ENCODE data around the gene FBXW10B. TPM values are rescaled to one million over a fixed set of nuclear protein-coding genes. Genes with fewer than 3 reads are reported as not detected.
"Not testable (repeated sequence)": the region's sequence is repeated elsewhere in the genome, so short reads cannot be mapped to it uniquely, and the experiment has no call there.

FBXW10B gene
- polyA plus RNA-seq, 2 donors: 9.1 to 13.9 TPM

- Histone ChIP-seq H3K4me1 (ENCODE audit: control insufficient read depth in 2 of 2, insufficient read depth in 2 of 2, low read length in 1 of 2) (peaks cover 0 to 23% of the 10 kb centered on the region in 2 donors), H3K4me3 (ENCODE audit: low read depth in 1 of 2, low read length in 2 of 2) (no peak overlapping the region), H3K9me3 (ENCODE audit: control insufficient read depth in 2 of 2, insufficient read depth in 1 of 2, low read depth in 1 of 2, low read length in 1 of 2) (no peaks in the 10 kb centered on the region), H3K27me3 (ENCODE audit: control insufficient read depth in 1 of 2, insufficient read depth in 2 of 2, low read length in 2 of 2) (no peaks in the 10 kb centered on the region), H3K27ac (ENCODE audit: low read depth in 2 of 2, low read length in 1 of 2) (peak overlapping the region; percentile 30 to 80), H3K36me3 (ENCODE audit: control insufficient read depth in 2 of 2, insufficient read depth in 2 of 2, low read length in 1 of 2) (no peaks in the 10 kb centered on the region)
- WGBS, 2 donors: 56 to 62% methylated on average over 3 of the region's 3 CpGs
These were observed 35.5 kb upstream of the FBXW10B start for GRCh38 chr17:15654886-15655561.

GRCh38 chr17:15654401-15654800, 34.9 kb upstream of the FBXW10B start:
- not testable (repeated sequence) for H3K36me3 ChIP-seq (ENCODE audit: control insufficient read depth in 2 of 2, insufficient read depth in 2 of 2, low read length in 1 of 2); H3K4me3 ChIP-seq (ENCODE audit: low read depth in 1 of 2, low read length in 2 of 2); H3K27me3 ChIP-seq (ENCODE audit: control insufficient read depth in 1 of 2, insufficient read depth in 2 of 2, low read length in 2 of 2); H3K27ac ChIP-seq (ENCODE audit: low read depth in 2 of 2, low read length in 1 of 2); H3K9me3 ChIP-seq (ENCODE audit: control insufficient read depth in 2 of 2, insufficient read depth in 1 of 2, low read depth in 1 of 2, low read length in 1 of 2)
- WGBS, 2 donors: 84 to 90% methylated on average over 3 of the region's 3 CpGs
- peaks cover 0 to 19% of the 10 kb centered on the region in 2 donors for H3K4me1 ChIP-seq (ENCODE audit: control insufficient read depth in 2 of 2, insufficient read depth in 2 of 2, low read length in 1 of 2)

DNA sequence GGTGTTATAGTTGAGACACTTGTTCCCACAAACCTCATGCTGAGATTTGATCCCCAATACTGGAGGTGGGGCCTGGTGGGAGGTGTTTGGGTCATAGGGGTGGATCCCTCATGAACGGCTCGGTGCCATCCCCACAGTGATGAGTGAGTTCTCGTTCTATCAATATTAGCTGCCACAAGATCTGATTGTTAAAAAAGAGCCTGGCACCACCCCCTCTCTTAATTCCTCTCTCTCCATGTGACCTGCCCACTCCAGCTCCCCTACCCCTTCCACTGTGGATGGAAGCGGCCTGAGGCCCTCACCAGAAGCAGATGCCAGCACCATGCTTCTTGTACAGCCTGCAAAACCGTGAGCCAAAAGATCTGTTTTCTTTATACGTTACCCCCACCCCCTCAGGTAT, 33.5 kb upstream of the FBXW10B start:
- peaks cover 0 to 11% of the 10 kb centered on the region in 2 donors for H3K4me1 ChIP-seq (ENCODE audit: control insufficient read depth in 2 of 2, insufficient read depth in 2 of 2, low read length in 1 of 2)
- H3K4me3 ChIP-seq (ENCODE audit: low read depth in 1 of 2, low read length in 2 of 2): no peak overlapping the region
- peak overlapping the region in 1 of 2 donors; percentile 56 for H3K27ac ChIP-seq (ENCODE audit: low read depth in 2 of 2, low read length in 1 of 2)
- H3K9me3 ChIP-seq (ENCODE audit: control insufficient read depth in 2 of 2, insufficient read depth in 1 of 2, low read depth in 1 of 2, low read length in 1 of 2): no peaks in the 10 kb centered on the region
- WGBS, 2 donors: 67 to 84% methylated on average over 6 of the region's 6 CpGs
- no peaks in the 10 kb centered on the region for H3K36me3 ChIP-seq (ENCODE audit: control insufficient read depth in 2 of 2, insufficient read depth in 2 of 2, low read length in 1 of 2)
- H3K27me3 ChIP-seq (ENCODE audit: control insufficient read depth in 1 of 2, insufficient read depth in 2 of 2, low read length in 2 of 2): no peaks in the 10 kb centered on the region

GRCh38 chr17:15651583-15652110, 32.1 kb upstream of the FBXW10B start:
- Histone ChIP-seq H3K4me1 (ENCODE audit: control insufficient read depth in 2 of 2, insufficient read depth in 2 of 2, low read length in 1 of 2) (peaks cover 0 to 9% of the 10 kb centered on the region in 2 donors), H3K9me3 (ENCODE audit: control insufficient read depth in 2 of 2, insufficient read depth in 1 of 2, low read depth in 1 of 2, low read length in 1 of 2) (no peaks in the 10 kb centered on the region), H3K36me3 (ENCODE audit: control insufficient read depth in 2 of 2, insufficient read depth in 2 of 2, low read length in 1 of 2) (no peaks in the 10 kb centered on the region), H3K27me3 (ENCODE audit: control insufficient read depth in 1 of 2, insufficient read depth in 2 of 2, low read length in 2 of 2) (no peaks in the 10 kb centered on the region), H3K4me3 (ENCODE audit: low read depth in 1 of 2, low read length in 2 of 2) (peak overlapping the region; percentile 71 to 87), H3K27ac (ENCODE audit: low read depth in 2 of 2, low read length in 1 of 2) (peak overlapping the region; percentile 95 to 99)
- WGBS, 2 donors: 3 to 5% methylated on average over 8 of the region's 8 CpGs

DNA sequence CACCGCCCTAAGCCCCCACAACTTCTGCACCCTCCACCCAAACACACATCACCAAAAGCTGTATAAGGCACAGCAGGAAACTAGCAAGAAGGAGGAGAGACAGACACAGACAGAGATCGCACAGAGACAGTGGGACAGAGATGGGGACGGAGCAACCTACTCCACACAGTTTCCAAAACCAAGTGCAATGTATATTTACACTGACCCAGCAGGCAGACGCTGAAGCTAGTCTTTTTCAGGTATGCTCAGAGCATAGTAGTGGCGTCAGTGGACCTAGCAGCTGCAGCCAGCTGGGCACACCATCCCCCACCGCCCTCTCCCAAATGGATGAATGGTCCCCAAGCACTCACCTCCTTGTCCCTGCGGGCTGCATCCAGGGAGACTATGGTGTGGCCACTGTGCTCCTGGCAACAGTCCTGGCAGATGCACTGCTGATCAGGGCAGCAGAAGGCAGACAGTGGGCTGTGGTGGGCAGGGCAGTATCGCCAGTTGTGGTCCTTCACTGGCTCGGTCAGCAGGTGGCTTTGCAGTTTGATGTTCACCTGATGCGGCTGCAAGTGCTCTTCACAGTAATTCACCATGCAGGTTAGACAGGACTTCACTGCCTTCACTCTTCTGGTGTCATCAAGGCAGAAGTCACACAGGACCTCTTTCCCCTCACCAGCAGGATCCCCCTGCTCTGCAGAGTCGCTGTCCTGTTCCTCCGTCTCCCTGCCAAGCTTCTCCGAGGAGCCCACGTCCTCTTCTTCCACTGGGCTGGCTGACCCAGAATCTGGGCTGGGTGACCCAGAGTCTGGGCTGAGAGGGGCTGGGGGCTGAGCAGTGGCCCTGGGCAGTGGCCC, 31.5 kb upstream of the FBXW10B start:
- H3K4me3 ChIP-seq (ENCODE audit: low read depth in 1 of 2, low read length in 2 of 2): peak overlapping the region; percentile 71 to 87
- 25 to 30% methylated on average over 14 of the region's 14 CpGs for WGBS, 2 donors
- peaks cover 0 to 9% of the 10 kb centered on the region in 2 donors for H3K4me1 ChIP-seq (ENCODE audit: control insufficient read depth in 2 of 2, insufficient read depth in 2 of 2, low read length in 1 of 2)
- no peaks in the 10 kb centered on the region for H3K9me3 ChIP-seq (ENCODE audit: control insufficient read depth in 2 of 2, insufficient read depth in 1 of 2, low read depth in 1 of 2, low read length in 1 of 2)
- no peaks in the 10 kb centered on the region for H3K36me3 ChIP-seq (ENCODE audit: control insufficient read depth in 2 of 2, insufficient read depth in 2 of 2, low read length in 1 of 2)
- H3K27me3 ChIP-seq (ENCODE audit: control insufficient read depth in 1 of 2, insufficient read depth in 2 of 2, low read length in 2 of 2): no peaks in the 10 kb centered on the region
- peak overlapping the region; percentile 95 to 99 for H3K27ac ChIP-seq (ENCODE audit: low read depth in 2 of 2, low read length in 1 of 2)

DNA sequence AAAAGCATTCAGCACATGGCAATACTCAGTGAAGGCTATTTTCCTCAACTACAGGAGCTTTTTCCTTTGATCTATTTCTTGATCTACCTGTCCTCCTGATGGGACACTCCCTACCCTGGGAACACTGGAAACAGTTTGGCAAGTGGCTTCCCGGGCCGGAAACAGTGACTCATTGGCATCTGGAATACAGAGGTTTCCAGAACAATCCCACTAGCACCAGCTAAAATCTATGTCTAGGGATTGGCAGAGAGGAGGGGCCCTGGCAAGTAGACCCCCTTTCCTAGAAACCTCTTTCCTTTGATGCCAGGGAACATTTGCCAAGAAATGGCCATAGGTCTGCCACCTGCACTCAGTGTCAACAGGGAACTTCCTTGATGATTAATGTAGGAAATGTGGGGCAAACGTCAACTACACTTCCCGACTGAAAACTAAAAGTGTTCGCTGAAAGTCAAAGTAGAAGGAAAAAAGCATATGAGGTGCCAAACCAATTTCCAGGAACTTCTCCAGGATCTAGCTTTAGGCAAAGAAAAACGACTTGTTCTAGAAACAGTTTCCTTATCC, 30.4 kb upstream of the FBXW10B start:
- H3K36me3 ChIP-seq (ENCODE audit: control insufficient read depth in 2 of 2, insufficient read depth in 2 of 2, low read length in 1 of 2): no peaks in the 10 kb centered on the region
- no peaks in the 10 kb centered on the region for H3K27me3 ChIP-seq (ENCODE audit: control insufficient read depth in 1 of 2, insufficient read depth in 2 of 2, low read length in 2 of 2)
- peak overlapping the region; percentile 71 to 87 for H3K4me3 ChIP-seq (ENCODE audit: low read depth in 1 of 2, low read length in 2 of 2)
- peak overlapping the region; percentile 95 to 99 for H3K27ac ChIP-seq (ENCODE audit: low read depth in 2 of 2, low read length in 1 of 2)
- WGBS, 2 donors: 11 to 15% methylated on average over 6 of the region's 6 CpGs
- H3K4me1 ChIP-seq (ENCODE audit: control insufficient read depth in 2 of 2, insufficient read depth in 2 of 2, low read length in 1 of 2): peaks cover 0 to 14% of the 10 kb centered on the region in 2 donors
- H3K9me3 ChIP-seq (ENCODE audit: control insufficient read depth in 2 of 2, insufficient read depth in 1 of 2, low read depth in 1 of 2, low read length in 1 of 2): no peaks in the 10 kb centered on the region

DNA sequence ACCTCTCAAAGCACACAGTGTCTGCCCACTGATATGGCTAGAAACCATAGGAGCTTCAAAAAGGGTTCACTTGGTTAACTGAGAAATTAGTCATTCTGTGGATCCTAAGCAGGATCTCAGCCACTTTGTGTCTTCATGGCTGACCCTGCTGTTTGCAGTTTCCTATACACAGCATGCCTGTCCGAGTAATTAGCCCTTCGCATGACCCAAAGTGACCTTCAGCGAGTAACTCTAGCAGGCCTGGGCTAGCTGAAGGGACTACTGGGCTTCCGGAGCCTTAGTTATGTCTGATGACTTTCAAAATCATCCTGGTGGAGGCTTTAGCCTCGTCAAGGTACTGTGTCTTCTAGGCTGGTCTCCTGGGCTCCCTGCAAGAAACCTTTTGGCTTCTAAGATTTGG, 28.9 kb upstream of the FBXW10B start:
- Histone ChIP-seq H3K9me3 (ENCODE audit: control insufficient read depth in 2 of 2, insufficient read depth in 1 of 2, low read depth in 1 of 2, low read length in 1 of 2) (no peaks in the 10 kb centered on the region), H3K4me3 (ENCODE audit: low read depth in 1 of 2, low read length in 2 of 2) (peak overlapping the region; percentile 24 to 71), H3K4me1 (ENCODE audit: control insufficient read depth in 2 of 2, insufficient read depth in 2 of 2, low read length in 1 of 2) (peaks cover 0 to 14% of the 10 kb centered on the region in 2 donors), H3K36me3 (ENCODE audit: control insufficient read depth in 2 of 2, insufficient read depth in 2 of 2, low read length in 1 of 2) (no peaks in the 10 kb centered on the region), H3K27me3 (ENCODE audit: control insufficient read depth in 1 of 2, insufficient read depth in 2 of 2, low read length in 2 of 2) (no peaks in the 10 kb centered on the region), H3K27ac (ENCODE audit: low read depth in 2 of 2, low read length in 1 of 2) (peak overlapping the region; percentile 68 to 84)
- 67 to 75% methylated on average over 5 of the region's 5 CpGs for WGBS, 2 donors

GRCh38 chr17:15645942-15646312, 26.4 kb upstream of the FBXW10B start:
- H3K27ac ChIP-seq (ENCODE audit: low read depth in 2 of 2, low read length in 1 of 2): peak overlapping the region; percentile 91 to 96
- 22 to 44% methylated on average over 5 of the region's 5 CpGs for WGBS, 2 donors
- H3K4me1 ChIP-seq (ENCODE audit: control insufficient read depth in 2 of 2, insufficient read depth in 2 of 2, low read length in 1 of 2); H3K36me3 ChIP-seq (ENCODE audit: control insufficient read depth in 2 of 2, insufficient read depth in 2 of 2, low read length in 1 of 2); H3K4me3 ChIP-seq (ENCODE audit: low read depth in 1 of 2, low read length in 2 of 2); H3K9me3 ChIP-seq (ENCODE audit: control insufficient read depth in 2 of 2, insufficient read depth in 1 of 2, low read depth in 1 of 2, low read length in 1 of 2); H3K27me3 ChIP-seq (ENCODE audit: control insufficient read depth in 1 of 2, insufficient read depth in 2 of 2, low read length in 2 of 2): not testable (repeated sequence)

DNA sequence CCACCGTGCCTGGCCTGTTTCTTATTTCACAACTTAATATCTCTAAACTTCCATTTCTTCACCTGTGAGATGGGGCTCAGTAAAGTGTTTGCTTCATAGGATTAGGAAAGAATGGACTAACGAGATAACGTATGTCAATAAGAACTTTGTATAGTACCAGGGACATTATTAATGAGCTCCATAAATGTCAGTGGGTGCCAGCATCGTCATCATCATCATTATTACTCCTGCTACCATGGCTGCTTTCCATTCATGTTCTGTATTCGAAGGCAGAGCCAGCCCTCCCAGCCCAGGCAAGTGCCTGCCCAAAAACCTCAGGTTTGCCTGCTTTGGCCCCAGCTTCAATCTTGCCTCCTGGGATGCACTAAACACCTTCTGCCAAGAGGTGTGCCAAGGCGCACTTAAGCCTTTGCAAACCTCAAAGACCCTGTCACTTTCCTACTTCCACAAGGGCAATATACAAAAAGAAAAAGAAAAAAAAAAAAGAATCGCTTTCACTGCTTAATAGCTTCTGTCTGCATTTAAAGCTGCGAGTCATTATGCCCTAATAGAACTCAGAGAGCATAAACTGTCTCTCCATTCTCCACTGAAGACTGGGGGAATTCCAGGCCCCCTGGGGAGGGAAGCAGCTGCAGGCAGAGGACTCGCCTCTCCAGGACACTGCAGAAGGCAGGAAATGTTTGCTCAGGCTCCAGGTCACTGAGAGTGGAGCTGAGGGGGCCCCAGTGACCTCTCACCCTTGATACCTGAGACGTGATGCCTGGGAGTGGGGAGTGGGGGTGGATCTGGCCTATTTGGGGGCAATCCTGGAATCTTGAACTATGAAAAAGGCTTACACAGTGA, 25.8 kb upstream of the FBXW10B start:
- Histone ChIP-seq H3K4me3 (ENCODE audit: low read depth in 1 of 2, low read length in 2 of 2) (peak overlapping the region in 1 of 2 donors; percentile 19), H3K27ac (ENCODE audit: low read depth in 2 of 2, low read length in 1 of 2) (peak overlapping the region; percentile 91 to 96)
- not testable (repeated sequence) for H3K36me3 ChIP-seq (ENCODE audit: control insufficient read depth in 2 of 2, insufficient read depth in 2 of 2, low read length in 1 of 2); H3K27me3 ChIP-seq (ENCODE audit: control insufficient read depth in 1 of 2, insufficient read depth in 2 of 2, low read length in 2 of 2); H3K4me1 ChIP-seq (ENCODE audit: control insufficient read depth in 2 of 2, insufficient read depth in 2 of 2, low read length in 1 of 2); H3K9me3 ChIP-seq (ENCODE audit: control insufficient read depth in 2 of 2, insufficient read depth in 1 of 2, low read depth in 1 of 2, low read length in 1 of 2)
- WGBS, 2 donors: 34 to 36% methylated on average over 9 to 10 of the region's 10 CpGs

Measured in esophagus (tissue), 2 donors.